Hepatocyte (in vitro differentiated cells): Measurements from ENCODE around the gene SCG5.

Experiments used
- CTCF ChIP-seq: fragments of 200-600 bp; sonication (generic); IDR thresholded peaks from 2 replicates; pipeline ENCODE4 v1.5.1; 2016; ENCODE audit warnings: antibody characterized with exemption, mild to moderate bottlenecking; ENCODE audit not compliant: poor library complexity
- EZH2phosphoT487 ChIP-seq: fragments of 200-600 bp; sonication (generic); IDR thresholded peaks from one replicate; pipeline ENCODE4 v1.6.1; 2018; ENCODE audit warnings: antibody characterized with exemption, mild to moderate bottlenecking, low read depth, moderate library complexity; ENCODE audit not compliant: unreplicated experiment, severe bottlenecking

GRCh38 chr15:32671339-32672325 lies 30.1 kb downstream of the SCG5 start:
- TF ChIP-seq CTCF = no peak
- no peak for TF ChIP-seq EZH2phosphoT487
